Epithelial cell of esophagus (primary cell): Measurements from ENCODE around the gene TSGA10.

Experiments
- DNase-seq: peaks from one replicate; pipeline ENCODE4 v3.0.0; 2010; ENCODE audit warnings: low read depth
- H3K4me3 ChIP-seq: 2 replicates; pipeline ENCODE4 v1.5.1; 2011; ENCODE audit warnings: mild to moderate bottlenecking, low read length, control low read depth
- TF ChIP-seq, protein P1 (sequence below): IDR thresholded peaks from 2 replicates; pipeline ENCODE4 v1.5.1; 2011; ENCODE audit warnings: low read depth, mild to moderate bottlenecking, low read length, control low read depth, inconsistent platforms; ENCODE audit not compliant: insufficient read depth; ENCODE audit errors: missing control alignments

TSGA10 gene

GRCh38 chr2:99171377-99172140 lies 16.8 kb upstream of the TSGA10 start:
- no peak for DNase-seq
- TF ChIP-seq, protein P1, sequence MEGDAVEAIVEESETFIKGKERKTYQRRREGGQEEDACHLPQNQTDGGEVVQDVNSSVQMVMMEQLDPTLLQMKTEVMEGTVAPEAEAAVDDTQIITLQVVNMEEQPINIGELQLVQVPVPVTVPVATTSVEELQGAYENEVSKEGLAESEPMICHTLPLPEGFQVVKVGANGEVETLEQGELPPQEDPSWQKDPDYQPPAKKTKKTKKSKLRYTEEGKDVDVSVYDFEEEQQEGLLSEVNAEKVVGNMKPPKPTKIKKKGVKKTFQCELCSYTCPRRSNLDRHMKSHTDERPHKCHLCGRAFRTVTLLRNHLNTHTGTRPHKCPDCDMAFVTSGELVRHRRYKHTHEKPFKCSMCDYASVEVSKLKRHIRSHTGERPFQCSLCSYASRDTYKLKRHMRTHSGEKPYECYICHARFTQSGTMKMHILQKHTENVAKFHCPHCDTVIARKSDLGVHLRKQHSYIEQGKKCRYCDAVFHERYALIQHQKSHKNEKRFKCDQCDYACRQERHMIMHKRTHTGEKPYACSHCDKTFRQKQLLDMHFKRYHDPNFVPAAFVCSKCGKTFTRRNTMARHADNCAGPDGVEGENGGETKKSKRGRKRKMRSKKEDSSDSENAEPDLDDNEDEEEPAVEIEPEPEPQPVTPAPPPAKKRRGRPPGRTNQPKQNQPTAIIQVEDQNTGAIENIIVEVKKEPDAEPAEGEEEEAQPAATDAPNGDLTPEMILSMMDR, result no peak
- H3K4me3 ChIP-seq, result no peak overlapping the region

GRCh38 chr2:99169534-99169933 lies 14.8 kb upstream of the TSGA10 start:
- DNase-seq, result no peak
- TF ChIP-seq, protein P1, result no peak
- H3K4me3 ChIP-seq, result no peak overlapping the region

GRCh38 chr2:99166218-99166617 lies 11.5 kb upstream of the TSGA10 start:
- no peak for DNase-seq
- TF ChIP-seq, protein P1, result no peak
- no peak overlapping the region for H3K4me3 ChIP-seq

DNA sequence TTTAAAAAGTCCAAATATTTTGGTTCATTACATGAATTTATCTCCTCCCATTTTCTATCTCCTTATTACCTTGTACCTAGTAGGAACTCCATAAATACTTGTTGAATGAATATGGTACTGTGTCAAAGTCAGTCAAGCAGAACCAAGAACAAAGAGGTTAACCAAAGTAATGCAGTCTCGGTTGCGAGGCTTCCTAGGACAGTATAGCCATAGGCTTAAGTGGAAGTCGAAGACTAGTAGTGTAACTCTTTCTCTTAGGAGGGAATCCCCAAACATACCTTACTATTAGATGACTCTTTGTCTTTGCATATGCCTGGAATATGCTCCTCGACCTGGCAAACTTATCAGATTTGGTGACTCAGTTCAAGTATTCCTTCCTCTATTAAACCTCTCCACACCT lies 4.9 kb upstream of the TSGA10 start:
- TF ChIP-seq, protein P1, result no peak
- H3K4me3 ChIP-seq, result no peak overlapping the region
- peak; percentile 68 for DNase-seq

DNA sequence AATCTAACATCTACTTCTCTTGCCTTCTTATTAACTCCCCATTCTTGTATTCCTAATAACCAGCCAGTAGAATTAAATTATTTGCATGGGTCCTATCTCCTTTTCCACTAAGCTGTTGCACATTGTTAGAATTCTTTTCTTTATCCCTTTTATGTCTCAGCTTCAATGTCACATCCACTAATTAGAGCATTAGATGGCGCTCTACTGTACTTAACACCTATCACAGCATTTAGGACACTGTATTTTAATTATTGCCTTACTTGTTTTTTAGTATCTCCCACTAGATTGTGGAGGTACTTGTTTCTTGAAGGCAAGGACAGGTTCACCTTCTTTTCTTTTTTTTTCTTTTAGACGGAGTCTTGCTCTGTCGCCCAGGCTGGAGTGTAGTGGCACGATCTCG lies 3.9 kb upstream of the TSGA10 start:
- no peak overlapping the region for H3K4me3 ChIP-seq
- TF ChIP-seq, protein P1, result no peak
- no peak for DNase-seq

DNA sequence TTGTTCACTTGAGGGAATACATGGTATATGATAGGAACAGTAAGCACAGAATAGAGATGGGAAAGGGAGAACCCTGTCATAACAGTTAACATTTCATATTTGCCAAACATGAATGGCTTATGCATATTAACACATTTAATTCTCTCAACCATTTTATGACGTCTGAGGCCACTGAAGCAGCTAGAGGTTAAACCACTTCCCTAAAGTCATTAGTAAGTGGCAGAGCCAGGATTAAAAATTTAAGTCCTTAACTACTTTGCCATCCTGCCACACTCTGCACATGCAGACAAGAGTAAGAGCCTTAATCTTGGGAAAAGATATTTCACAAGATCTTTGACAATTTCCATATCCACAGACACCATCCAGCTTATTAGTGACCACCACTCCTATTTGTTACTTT lies 2.1 kb upstream of the TSGA10 start:
- TF ChIP-seq, protein P1, result no peak
- H3K4me3 ChIP-seq, result no peak overlapping the region
- DNase-seq, result no peak
